DND-41 (cell line): ENCODE measurements around the gene PEX14.

Experiments
- ATAC-seq: fragments of 200-7000 bp; cut with Tn5 transposase; 3 replicates; pipeline ENCODE4 v1.9.1; 2021; ENCODE audit warnings: low read depth; ENCODE audit not compliant: insufficient read depth
- DNase-seq: peaks from one replicate; pipeline ENCODE4 v3.0.0-alpha.2; 2020
- H2AFZ ChIP-seq: 2 replicates; pipeline ENCODE4 v1.6.0; 2012; ENCODE audit warnings: low read depth, low read length
- H3K27ac ChIP-seq: 2 replicates; pipeline ENCODE4 v1.5.1; 2012; ENCODE audit warnings: low read length, inconsistent platforms
- H3K27me3 ChIP-seq: fragments of 200-600 bp; sonication (generic); 2 replicates; pipeline ENCODE4 v1.6.0; 2012; ENCODE audit warnings: low read length, mild to moderate bottlenecking, inconsistent platforms; ENCODE audit not compliant: insufficient read depth, poor library complexity
- H3K36me3 ChIP-seq: 2 replicates; pipeline ENCODE4 v1.5.1; 2012; ENCODE audit warnings: low read length, inconsistent platforms; ENCODE audit not compliant: insufficient read depth
- H3K4me1 ChIP-seq: 2 replicates; pipeline ENCODE4 v1.5.1; 2012; ENCODE audit warnings: mild to moderate bottlenecking, low read length; ENCODE audit not compliant: insufficient read depth
- H3K4me2 ChIP-seq: 2 replicates; pipeline ENCODE4 v1.6.0; 2012; ENCODE audit warnings: mild to moderate bottlenecking, moderate library complexity, low read length, inconsistent platforms; ENCODE audit not compliant: insufficient read depth
- H3K4me3 ChIP-seq, 2 experiments: fragments of 200-600 bp in 1 of 2; shearing (Covaris generic) in 1 of 2; 2 replicates each; pipeline ENCODE4 v1.5.1; 2012 to 2016; ENCODE audit warnings: inconsistent platforms in 2 of 2, low read length in 2 of 2, mild to moderate bottlenecking in 2 of 2, low read depth in 1 of 2, moderate library complexity in 1 of 2
- H3K79me2 ChIP-seq: 2 replicates; pipeline ENCODE4 v1.6.0; 2012; ENCODE audit warnings: low read length, inconsistent platforms; ENCODE audit not compliant: insufficient read depth
- H3K9ac ChIP-seq: 2 replicates; pipeline ENCODE4 v1.6.0; 2012; ENCODE audit warnings: low read depth, mild to moderate bottlenecking, inconsistent platforms, low read length, moderate library complexity
- H3K9me3 ChIP-seq: 2 replicates; pipeline ENCODE4 v1.5.1; 2012; ENCODE audit warnings: low read length, moderate library complexity, mild to moderate bottlenecking, inconsistent platforms; ENCODE audit not compliant: insufficient read depth, severe bottlenecking
- H4K20me1 ChIP-seq: 2 replicates; pipeline ENCODE4 v1.6.0; 2012; ENCODE audit warnings: low read length; ENCODE audit not compliant: insufficient read depth
- EZH2 ChIP-seq: IDR thresholded peaks from 3 replicates; pipeline ENCODE4 v1.6.1; 2012; ENCODE audit warnings: borderline replicate concordance, low read depth, mild to moderate bottlenecking, moderate library complexity, low read length, inconsistent platforms; ENCODE audit not compliant: severe bottlenecking
- TF ChIP-seq, protein P1 (sequence below): IDR thresholded peaks from 2 replicates; pipeline ENCODE4 v1.5.1; 2012; ENCODE audit warnings: borderline replicate concordance, low read length, moderate library complexity, mild to moderate bottlenecking; ENCODE audit not compliant: poor library complexity, severe bottlenecking; ENCODE audit errors: extremely low read depth

Gene PEX14

DNA sequence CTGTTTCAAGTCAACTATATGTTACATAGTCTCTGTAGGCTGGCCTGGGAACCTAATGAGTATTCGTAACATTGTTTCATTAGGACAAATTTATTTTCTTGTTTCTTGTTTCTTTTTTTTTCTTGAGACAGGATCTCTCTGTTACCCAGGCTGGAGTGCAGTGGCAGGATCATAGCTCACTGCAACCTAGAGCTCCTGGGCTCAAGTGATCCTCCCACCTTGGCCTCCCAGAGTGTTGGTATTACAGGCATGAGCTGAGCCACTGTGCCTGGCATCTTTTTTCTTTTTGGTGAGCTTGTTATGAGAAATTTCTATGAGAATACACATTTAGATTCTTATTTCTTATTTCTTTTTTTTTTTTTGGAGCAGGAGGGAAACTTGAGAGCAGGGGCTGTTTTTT is 37.7 kb upstream of the PEX14 start:
- Histone ChIP-seq H3K27ac (no peak overlapping the region), H3K9ac (no peak overlapping the region), H3K9me3 (no peaks in the 10 kb centered on the region), H2AFZ (no peak overlapping the region), H3K36me3 (peaks cover 15% of the 10 kb centered on the region), H3K4me2 (no peak overlapping the region), H4K20me1 (no peaks in the 10 kb centered on the region), H3K79me2 (peaks cover 8% of the 10 kb centered on the region; the same call in 1 of the 2 replicates), H3K27me3 (no peaks in the 10 kb centered on the region), H3K4me1 (peaks cover 13% of the 10 kb centered on the region), H3K4me3 (no peak overlapping the region)
- DNase-seq, result no peak
- TF ChIP-seq, protein P1, sequence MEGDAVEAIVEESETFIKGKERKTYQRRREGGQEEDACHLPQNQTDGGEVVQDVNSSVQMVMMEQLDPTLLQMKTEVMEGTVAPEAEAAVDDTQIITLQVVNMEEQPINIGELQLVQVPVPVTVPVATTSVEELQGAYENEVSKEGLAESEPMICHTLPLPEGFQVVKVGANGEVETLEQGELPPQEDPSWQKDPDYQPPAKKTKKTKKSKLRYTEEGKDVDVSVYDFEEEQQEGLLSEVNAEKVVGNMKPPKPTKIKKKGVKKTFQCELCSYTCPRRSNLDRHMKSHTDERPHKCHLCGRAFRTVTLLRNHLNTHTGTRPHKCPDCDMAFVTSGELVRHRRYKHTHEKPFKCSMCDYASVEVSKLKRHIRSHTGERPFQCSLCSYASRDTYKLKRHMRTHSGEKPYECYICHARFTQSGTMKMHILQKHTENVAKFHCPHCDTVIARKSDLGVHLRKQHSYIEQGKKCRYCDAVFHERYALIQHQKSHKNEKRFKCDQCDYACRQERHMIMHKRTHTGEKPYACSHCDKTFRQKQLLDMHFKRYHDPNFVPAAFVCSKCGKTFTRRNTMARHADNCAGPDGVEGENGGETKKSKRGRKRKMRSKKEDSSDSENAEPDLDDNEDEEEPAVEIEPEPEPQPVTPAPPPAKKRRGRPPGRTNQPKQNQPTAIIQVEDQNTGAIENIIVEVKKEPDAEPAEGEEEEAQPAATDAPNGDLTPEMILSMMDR, result no peak
- TF ChIP-seq EZH2, result no peak
- no peak for ATAC-seq

DNA sequence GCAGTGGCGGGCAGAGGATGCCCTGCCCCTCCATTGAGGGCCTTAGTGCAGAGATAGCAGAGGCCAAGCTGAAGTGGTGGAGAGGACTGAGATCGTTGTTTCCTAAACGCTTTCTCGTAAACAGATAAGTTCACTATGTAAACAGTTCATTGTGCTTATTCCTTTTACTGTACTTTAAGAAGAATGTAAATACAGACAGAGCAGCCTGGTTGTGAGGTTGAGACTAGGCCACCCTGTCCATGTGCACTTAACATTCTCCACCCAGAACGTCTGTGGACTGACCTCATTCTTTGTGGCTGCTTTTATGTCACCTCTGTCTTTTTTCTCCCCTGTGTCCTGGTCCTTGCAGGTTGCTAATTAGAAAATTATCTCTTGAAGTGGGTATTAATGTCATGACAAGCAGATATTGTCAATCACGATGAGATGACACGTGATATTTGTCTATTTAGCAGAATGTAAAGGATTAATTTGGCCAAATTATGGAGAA is 36.0 kb upstream of the PEX14 start:
- H3K36me3 ChIP-seq, result peaks cover 13% of the 10 kb centered on the region
- H3K27me3 ChIP-seq, result no peaks in the 10 kb centered on the region
- H4K20me1 ChIP-seq, result no peaks in the 10 kb centered on the region
- H3K79me2 ChIP-seq, result no peaks in the 10 kb centered on the region
- H3K4me3 ChIP-seq, result no peak overlapping the region
- no peak overlapping the region for H2AFZ ChIP-seq
- no peak for ATAC-seq
- H3K9ac ChIP-seq, result no peak overlapping the region
- H3K4me2 ChIP-seq, result no peak overlapping the region
- no peak overlapping the region for H3K27ac ChIP-seq
- H3K4me1 ChIP-seq, result no peaks in the 10 kb centered on the region
- DNase-seq, result no peak
- TF ChIP-seq EZH2, result no peak
- TF ChIP-seq, protein P1, result no peak
- H3K9me3 ChIP-seq, result no peaks in the 10 kb centered on the region

DNA sequence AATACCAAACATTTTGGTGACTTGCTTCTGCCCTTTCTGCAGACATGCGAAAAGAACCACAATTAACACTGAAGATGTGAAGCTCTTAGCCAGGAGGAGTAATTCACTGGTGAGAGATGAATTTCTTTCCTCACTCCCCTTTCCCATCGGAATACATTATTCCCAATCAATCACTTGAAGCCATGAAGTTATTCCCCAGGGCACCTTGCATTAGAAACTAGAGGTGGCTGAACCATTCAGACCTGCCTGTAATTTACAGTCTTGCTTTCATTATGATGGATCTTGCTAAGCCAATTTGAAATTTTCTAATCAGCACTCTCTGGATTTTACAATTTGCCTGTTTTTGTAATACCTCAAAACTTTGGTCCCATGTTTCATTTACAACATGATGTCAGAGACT is 34.4 kb upstream of the PEX14 start:
- Histone ChIP-seq H3K36me3 (peaks cover 17% of the 10 kb centered on the region), H4K20me1 (no peaks in the 10 kb centered on the region), H3K4me2 (no peak overlapping the region), H3K9me3 (no peaks in the 10 kb centered on the region), H2AFZ (no peak overlapping the region), H3K27me3 (no peaks in the 10 kb centered on the region), H3K27ac (no peak overlapping the region), H3K9ac (no peak overlapping the region), H3K79me2 (no peaks in the 10 kb centered on the region), H3K4me1 (no peaks in the 10 kb centered on the region), H3K4me3 (no peak overlapping the region)
- TF ChIP-seq, protein P1, result no peak
- no peak for TF ChIP-seq EZH2
- ATAC-seq, result no peak
- DNase-seq, result no peak

DNA sequence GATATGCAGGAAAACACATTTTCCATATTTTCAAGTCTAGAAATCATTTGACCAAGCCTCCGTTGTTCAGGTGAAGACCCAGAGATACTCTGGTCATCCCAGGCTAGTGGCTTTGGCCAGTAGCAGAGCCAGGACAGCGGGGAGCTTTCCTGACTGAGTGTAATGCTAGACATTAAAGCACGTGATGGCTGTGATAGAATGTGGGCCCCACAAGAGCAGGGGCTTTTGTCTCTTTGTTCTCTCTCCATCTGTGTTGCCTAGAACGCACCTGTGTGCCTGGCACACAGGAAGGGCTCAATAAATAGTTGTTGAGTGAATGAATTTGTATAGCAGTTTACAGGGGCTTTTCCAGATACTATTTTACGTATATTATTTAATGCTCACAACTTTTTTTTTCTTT is 34.0 kb upstream of the PEX14 start:
- Histone ChIP-seq H3K9me3 (no peaks in the 10 kb centered on the region), H3K27me3 (no peaks in the 10 kb centered on the region), H3K36me3 (peaks cover 17% of the 10 kb centered on the region), H3K4me2 (no peak overlapping the region), H2AFZ (no peak overlapping the region), H3K4me3 (no peak overlapping the region), H3K9ac (no peak overlapping the region), H3K27ac (no peak overlapping the region), H3K4me1 (no peaks in the 10 kb centered on the region), H3K79me2 (no peaks in the 10 kb centered on the region), H4K20me1 (no peaks in the 10 kb centered on the region)
- ATAC-seq (no peak), DNase-seq (no peak)
- TF ChIP-seq EZH2, result no peak
- TF ChIP-seq, protein P1, result no peak
